SK-N-SH treated with all-trans-retinoic acid at 6 μM for 48 hours (cell line): ENCODE data around the gene CACNA2D2.

ENCODE experiments used
- ATAC-seq: fragments of 200-7000 bp; cut with Tn5 transposase; 3 replicates; pipeline ENCODE4 v1.9.1; 2020; ENCODE audit warnings: mild to moderate bottlenecking, moderate library complexity
- ARNTL ChIP-seq: fragments of 450-650 bp; formaldehyde crosslinking; IDR thresholded peaks from 2 replicates; pipeline ENCODE4 v1.5.0; 2020; ENCODE audit warnings: low read depth, mild to moderate bottlenecking, moderate library complexity, borderline replicate concordance
- CSDC2 ChIP-seq: fragments of 250-450 bp; sonication (Bioruptor Pico); IDR thresholded peaks from 2 replicates; pipeline ENCODE4 v1.5.0; 2020; ENCODE audit warnings: mild to moderate bottlenecking, moderate library complexity
- ESRRG ChIP-seq: fragments of 250-450 bp; sonication (Bioruptor Pico); IDR thresholded peaks from 2 replicates; pipeline ENCODE4 v1.6.1; 2021; ENCODE audit warnings: mild to moderate bottlenecking
- GLIS3 ChIP-seq: fragments of 250-450 bp; sonication (Bioruptor Pico); IDR thresholded peaks from 2 replicates; pipeline ENCODE4 v1.5.0; 2020; ENCODE audit warnings: mild to moderate bottlenecking, moderate library complexity
- ISL1 ChIP-seq: fragments of 250-450 bp; sonication (Bioruptor Pico); IDR thresholded peaks from 2 replicates; pipeline ENCODE4 v2.1.2; 2022; ENCODE audit warnings: mild to moderate bottlenecking, moderate library complexity
- OSR1 ChIP-seq: fragments of 250-450 bp; sonication (Bioruptor Pico); IDR thresholded peaks from 2 replicates; pipeline ENCODE4 v1.8.0; 2022; ENCODE audit warnings: moderate library complexity, mild to moderate bottlenecking, inconsistent platforms
- SNAI2 ChIP-seq: fragments of 250-450 bp; sonication (Bioruptor Pico); IDR thresholded peaks from 2 replicates; pipeline ENCODE4 v1.5.0; 2020; ENCODE audit warnings: mild to moderate bottlenecking, moderate library complexity
- TCF4 ChIP-seq: fragments of 250-450 bp; sonication (Bioruptor Pico); IDR thresholded peaks from 2 replicates; pipeline ENCODE4 v1.8.0; 2021; ENCODE audit warnings: mild to moderate bottlenecking, moderate library complexity, borderline replicate concordance
- TOX ChIP-seq: fragments of 250-450 bp; sonication (Bioruptor Pico); IDR thresholded peaks from 2 replicates; pipeline ENCODE4 v1.8.0; 2021; ENCODE audit warnings: mild to moderate bottlenecking, moderate library complexity, borderline replicate concordance
- ZFP3 ChIP-seq: fragments of 250-450 bp; sonication (Bioruptor Pico); IDR thresholded peaks from 2 replicates; pipeline ENCODE4 v1.5.0; 2020; ENCODE audit warnings: mild to moderate bottlenecking, moderate library complexity
- ZNF565 ChIP-seq: fragments of 450-650 bp; formaldehyde crosslinking; conservative IDR thresholded peaks from 2 replicates; pipeline ENCODE4 v1.5.0; 2020; ENCODE audit warnings: low read depth, mild to moderate bottlenecking, moderate library complexity
- ZNF70 ChIP-seq: fragments of 450-650 bp; formaldehyde crosslinking; IDR thresholded peaks from 2 replicates; pipeline ENCODE4 v1.5.0; 2020; ENCODE audit warnings: mild to moderate bottlenecking, moderate library complexity
- ZNF8 ChIP-seq: fragments of 450-650 bp; formaldehyde crosslinking; IDR thresholded peaks from 2 replicates; pipeline ENCODE4 v1.5.0; 2020; ENCODE audit warnings: mild to moderate bottlenecking, moderate library complexity
- TF ChIP-seq, protein P1 (sequence below): fragments of 250-450 bp; sonication (Bioruptor Pico); IDR thresholded peaks from 2 replicates; pipeline ENCODE4 v1.5.1; 2021; ENCODE audit warnings: mild to moderate bottlenecking, moderate library complexity
- TF ChIP-seq, protein P2 (sequence below): fragments of 250-450 bp; sonication (Bioruptor Pico); IDR thresholded peaks from 2 replicates; pipeline ENCODE4 v1.5.0; 2020; ENCODE audit warnings: mild to moderate bottlenecking, moderate library complexity
- TF ChIP-seq, protein P3 (sequence below): fragments of 250-450 bp; sonication (Bioruptor Pico); IDR thresholded peaks from 2 replicates; pipeline ENCODE4 v1.8.0; 2020; ENCODE audit warnings: mild to moderate bottlenecking, moderate library complexity, borderline replicate concordance
- TF ChIP-seq, protein P4 (sequence below): fragments of 250-450 bp; sonication (Bioruptor Pico); IDR thresholded peaks from 2 replicates; pipeline ENCODE4 v1.5.1; 2020; ENCODE audit warnings: low read depth, mild to moderate bottlenecking, moderate library complexity

CACNA2D2 gene

DNA sequence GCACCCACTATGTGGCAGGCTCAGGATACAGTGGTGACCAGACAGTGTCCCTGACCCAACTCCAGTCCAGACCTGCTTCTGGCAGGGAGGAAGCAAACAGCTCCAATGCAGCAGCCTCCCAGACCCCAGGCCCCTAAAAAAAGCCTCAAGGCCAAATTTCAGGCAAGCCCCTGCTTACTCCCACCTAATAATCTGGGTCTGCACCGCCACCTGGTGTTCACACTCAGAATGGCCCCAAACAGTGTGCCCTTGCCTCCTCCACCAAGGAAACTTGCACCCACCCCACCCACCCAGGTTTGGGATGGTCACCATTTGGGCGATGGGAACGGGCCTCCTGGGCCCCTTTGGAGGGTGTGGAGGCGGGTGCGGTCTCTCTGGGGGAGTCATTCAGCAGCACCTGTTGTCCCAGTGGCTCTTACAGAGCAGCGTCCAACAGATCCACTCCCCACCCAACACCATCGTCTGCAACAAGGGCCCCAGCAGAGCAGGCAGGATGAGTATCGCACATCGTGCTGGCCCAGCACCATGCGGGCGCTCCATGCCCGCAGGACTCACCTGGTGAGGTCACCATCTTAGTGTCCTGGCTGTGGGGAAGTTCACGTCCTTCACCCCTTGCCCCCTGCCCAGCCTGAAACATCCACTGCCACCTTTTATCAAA is 46.8 kb upstream of the CACNA2D2 start:
- TF ChIP-seq, protein P1, sequence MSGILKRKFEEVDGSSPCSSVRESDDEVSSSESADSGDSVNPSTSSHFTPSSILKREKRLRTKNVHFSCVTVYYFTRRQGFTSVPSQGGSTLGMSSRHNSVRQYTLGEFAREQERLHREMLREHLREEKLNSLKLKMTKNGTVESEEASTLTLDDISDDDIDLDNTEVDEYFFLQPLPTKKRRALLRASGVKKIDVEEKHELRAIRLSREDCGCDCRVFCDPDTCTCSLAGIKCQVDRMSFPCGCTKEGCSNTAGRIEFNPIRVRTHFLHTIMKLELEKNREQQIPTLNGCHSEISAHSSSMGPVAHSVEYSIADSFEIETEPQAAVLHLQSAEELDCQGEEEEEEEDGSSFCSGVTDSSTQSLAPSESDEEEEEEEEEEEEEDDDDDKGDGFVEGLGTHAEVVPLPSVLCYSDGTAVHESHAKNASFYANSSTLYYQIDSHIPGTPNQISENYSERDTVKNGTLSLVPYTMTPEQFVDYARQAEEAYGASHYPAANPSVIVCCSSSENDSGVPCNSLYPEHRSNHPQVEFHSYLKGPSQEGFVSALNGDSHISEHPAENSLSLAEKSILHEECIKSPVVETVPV (CRISPR knock-in tag), result no peak
- TF ChIP-seq ZNF8 (CRISPR knock-in tag) (no peak), OSR1 (CRISPR knock-in tag) (no peak), SNAI2 (CRISPR knock-in tag) (no peak), ESRRG (CRISPR knock-in tag) (no peak), ZFP3 (no peak), ZNF565 (CRISPR knock-in tag) (no peak)
- TF ChIP-seq, protein P2, sequence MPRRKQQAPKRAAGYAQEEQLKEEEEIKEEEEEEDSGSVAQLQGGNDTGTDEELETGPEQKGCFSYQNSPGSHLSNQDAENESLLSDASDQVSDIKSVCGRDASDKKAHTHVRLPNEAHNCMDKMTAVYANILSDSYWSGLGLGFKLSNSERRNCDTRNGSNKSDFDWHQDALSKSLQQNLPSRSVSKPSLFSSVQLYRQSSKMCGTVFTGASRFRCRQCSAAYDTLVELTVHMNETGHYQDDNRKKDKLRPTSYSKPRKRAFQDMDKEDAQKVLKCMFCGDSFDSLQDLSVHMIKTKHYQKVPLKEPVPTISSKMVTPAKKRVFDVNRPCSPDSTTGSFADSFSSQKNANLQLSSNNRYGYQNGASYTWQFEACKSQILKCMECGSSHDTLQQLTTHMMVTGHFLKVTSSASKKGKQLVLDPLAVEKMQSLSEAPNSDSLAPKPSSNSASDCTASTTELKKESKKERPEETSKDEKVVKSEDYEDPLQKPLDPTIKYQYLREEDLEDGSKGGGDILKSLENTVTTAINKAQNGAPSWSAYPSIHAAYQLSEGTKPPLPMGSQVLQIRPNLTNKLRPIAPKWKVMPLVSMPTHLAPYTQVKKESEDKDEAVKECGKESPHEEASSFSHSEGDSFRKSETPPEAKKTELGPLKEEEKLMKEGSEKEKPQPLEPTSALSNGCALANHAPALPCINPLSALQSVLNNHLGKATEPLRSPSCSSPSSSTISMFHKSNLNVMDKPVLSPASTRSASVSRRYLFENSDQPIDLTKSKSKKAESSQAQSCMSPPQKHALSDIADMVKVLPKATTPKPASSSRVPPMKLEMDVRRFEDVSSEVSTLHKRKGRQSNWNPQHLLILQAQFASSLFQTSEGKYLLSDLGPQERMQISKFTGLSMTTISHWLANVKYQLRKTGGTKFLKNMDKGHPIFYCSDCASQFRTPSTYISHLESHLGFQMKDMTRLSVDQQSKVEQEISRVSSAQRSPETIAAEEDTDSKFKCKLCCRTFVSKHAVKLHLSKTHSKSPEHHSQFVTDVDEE (CRISPR knock-in tag), result no peak
- TF ChIP-seq, protein P3, sequence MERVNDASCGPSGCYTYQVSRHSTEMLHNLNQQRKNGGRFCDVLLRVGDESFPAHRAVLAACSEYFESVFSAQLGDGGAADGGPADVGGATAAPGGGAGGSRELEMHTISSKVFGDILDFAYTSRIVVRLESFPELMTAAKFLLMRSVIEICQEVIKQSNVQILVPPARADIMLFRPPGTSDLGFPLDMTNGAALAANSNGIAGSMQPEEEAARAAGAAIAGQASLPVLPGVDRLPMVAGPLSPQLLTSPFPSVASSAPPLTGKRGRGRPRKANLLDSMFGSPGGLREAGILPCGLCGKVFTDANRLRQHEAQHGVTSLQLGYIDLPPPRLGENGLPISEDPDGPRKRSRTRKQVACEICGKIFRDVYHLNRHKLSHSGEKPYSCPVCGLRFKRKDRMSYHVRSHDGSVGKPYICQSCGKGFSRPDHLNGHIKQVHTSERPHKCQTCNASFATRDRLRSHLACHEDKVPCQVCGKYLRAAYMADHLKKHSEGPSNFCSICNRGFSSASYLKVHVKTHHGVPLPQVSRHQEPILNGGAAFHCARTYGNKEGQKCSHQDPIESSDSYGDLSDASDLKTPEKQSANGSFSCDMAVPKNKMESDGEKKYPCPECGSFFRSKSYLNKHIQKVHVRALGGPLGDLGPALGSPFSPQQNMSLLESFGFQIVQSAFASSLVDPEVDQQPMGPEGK, result no peak
- TF ChIP-seq, protein P4, sequence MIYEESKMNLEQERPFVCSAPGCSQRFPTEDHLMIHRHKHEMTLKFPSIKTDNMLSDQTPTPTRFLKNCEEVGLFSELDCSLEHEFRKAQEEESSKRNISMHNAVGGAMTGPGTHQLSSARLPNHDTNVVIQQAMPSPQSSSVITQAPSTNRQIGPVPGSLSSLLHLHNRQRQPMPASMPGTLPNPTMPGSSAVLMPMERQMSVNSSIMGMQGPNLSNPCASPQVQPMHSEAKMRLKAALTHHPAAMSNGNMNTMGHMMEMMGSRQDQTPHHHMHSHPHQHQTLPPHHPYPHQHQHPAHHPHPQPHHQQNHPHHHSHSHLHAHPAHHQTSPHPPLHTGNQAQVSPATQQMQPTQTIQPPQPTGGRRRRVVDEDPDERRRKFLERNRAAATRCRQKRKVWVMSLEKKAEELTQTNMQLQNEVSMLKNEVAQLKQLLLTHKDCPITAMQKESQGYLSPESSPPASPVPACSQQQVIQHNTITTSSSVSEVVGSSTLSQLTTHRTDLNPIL (CRISPR knock-in tag), result no peak
- TF ChIP-seq, all 23 proteins: peak for 0
- ATAC-seq, result peak; percentile 82

DNA sequence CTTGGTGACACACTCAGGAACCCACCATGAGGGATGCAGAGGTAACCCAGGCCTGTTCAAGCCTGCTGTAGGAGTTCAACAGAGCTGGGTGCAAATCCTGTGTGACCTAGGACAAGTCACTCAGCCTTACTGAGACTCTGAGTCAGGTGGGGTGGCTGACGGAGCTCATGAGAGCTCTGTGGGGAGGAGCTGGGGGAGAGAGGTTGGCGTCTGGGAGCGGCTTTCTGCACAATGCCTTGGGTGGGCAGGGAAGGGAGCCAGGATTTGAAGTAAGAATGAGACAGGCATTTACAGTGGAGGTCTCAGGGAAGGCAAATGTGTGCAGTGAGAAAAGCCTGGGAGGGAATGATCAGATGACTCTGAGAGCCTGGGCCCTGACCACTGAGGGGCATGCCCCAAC is 45.8 kb upstream of the CACNA2D2 start:
- no peak for ATAC-seq
- TF ChIP-seq ISL1 (CRISPR knock-in tag), result no peak
- TF ChIP-seq, protein P2 (CRISPR knock-in tag), result no peak
- TF ChIP-seq TOX (CRISPR knock-in tag), result no peak
- TF ChIP-seq CSDC2 (CRISPR knock-in tag), result no peak
- TF ChIP-seq ESRRG (CRISPR knock-in tag), result no peak
- TF ChIP-seq, protein P1 (CRISPR knock-in tag), result no peak
- TF ChIP-seq, protein P3, result no peak
- no peak for TF ChIP-seq ZFP3

DNA sequence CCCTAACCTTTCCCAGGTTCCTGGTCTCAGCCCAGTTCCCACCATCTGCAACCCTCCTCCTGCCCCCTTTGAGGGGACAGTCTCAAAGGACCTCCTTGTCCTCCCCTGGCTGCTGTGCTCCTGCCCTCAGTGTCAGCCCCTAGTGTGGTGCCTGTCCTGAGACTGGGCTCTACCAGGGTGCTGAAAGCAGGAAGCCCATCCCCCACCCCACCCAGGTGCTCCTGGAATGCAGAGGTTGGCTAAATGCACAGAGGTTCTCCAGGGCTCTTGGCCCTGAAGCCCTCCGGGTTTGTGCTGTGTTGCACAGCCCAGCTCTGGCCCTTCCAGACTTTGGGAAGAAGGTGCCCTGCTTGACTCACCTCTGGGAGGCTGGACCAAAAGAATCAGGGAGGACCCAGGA is 42.3 kb upstream of the CACNA2D2 start:
- ATAC-seq, result no peak
- TF ChIP-seq CSDC2 (CRISPR knock-in tag), result no peak
- no peak for TF ChIP-seq ZNF70
- no peak for TF ChIP-seq ZNF8 (CRISPR knock-in tag)
- TF ChIP-seq ARNTL (CRISPR knock-in tag), result no peak
- TF ChIP-seq TCF4, result no peak
- no peak for TF ChIP-seq OSR1 (CRISPR knock-in tag)
- TF ChIP-seq, protein P4 (CRISPR knock-in tag), result no peak
- no peak for TF ChIP-seq GLIS3 (CRISPR knock-in tag)
- no peak for TF ChIP-seq ZFP3
- TF ChIP-seq, protein P2 (CRISPR knock-in tag), result no peak
